Measurements from ENCODE around the gene NPC1.
A peak's percentile ranks its signal among the peaks of the same experiment; 100 is the strongest.
"Not testable (repeated sequence)": the region's sequence is repeated elsewhere in the genome, so short reads cannot be mapped to it uniquely, and the experiment has no call there.

Gene NPC1

DNA sequence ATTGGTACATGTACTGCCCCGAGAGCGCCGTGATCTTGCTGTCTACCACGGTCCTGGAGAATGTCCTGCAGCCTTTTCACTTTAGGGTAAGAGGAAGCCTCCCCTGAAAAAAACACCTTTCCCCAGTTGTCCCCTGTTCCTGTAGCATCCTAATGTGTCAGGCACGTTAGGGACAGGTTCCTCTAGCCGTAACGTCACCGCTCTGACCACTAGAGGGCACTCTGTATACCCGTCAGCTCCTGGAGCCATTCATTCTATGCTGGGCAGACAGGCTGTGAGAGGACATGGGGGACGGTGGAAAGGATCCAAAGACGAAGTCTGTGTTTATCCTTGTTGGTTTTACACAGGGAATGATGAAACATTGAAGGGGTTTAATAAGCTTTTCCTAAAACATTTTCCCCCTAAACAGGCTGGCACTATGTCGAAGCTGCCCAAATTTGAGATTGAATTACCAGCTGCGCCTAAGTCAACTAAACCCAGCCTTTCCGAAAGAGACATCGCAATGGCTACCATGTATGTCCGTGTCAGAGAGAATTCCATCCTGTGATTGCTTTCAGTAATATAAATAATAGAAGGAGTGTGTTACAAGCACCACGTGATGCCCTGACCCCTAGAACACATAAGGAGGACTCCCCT is 70.3 kb downstream of the NPC1 start:
- peak; percentile 56 to 69 for DNase-seq

DNA sequence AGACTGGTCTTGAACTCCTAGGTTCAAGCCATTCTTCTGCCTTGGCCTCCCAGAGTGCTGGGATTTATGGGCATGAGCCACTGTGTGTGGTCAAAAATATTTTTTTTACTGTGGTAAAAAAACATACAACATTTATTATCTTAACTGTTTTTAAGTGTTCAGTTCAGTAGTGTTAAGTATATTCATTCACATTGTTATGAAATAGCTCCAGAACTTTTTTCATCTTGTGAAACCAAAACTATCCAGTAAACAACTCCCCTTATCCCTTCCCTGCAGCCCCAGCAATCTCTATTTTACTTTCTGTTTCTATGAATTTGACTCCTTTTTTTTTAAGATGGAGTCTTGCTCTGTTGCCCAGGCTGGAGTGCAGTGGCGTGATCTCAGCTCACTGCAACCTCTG is 73.7 kb downstream of the NPC1 start:
- no peak for DNase-seq

DNA sequence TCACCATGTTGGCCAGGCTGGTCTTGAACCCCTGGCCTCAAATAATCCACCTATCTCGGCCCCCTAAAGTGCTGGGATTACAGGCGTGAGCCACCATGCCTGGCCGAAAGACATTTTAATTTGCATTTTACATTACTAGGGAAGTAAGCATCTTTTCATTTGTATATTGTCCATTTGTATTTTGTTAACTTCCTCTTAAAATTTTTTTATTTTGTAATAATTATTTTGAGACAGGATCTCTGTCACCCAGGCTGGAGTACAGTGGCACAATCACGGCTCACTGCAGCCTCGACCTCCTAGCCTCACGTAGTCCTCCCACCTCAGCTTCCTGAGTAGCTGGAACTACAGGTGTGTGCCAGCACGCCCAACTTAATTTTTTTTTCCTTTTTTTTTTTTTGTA is 74.1 kb downstream of the NPC1 start:
- DNase-seq = not testable (repeated sequence)

DNA sequence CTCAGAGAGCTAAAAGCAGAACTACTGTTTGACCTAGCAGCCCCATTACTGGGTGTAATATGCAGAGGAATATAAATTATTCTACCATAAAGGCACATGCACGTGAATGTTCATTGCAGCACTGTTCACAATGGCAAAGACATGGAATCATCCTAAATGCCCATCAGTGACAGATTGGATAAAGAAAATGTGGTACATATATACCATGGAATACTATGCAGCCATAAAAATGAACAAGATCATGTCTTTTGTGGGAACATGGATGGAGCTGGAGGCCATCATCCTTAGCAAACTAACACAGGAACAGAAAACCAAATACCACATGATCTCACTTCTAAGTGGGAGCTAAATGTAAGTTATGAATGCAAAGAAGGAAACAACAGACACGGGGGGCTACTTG is 75.4 kb downstream of the NPC1 start:
- not testable (repeated sequence) for DNase-seq

DNA sequence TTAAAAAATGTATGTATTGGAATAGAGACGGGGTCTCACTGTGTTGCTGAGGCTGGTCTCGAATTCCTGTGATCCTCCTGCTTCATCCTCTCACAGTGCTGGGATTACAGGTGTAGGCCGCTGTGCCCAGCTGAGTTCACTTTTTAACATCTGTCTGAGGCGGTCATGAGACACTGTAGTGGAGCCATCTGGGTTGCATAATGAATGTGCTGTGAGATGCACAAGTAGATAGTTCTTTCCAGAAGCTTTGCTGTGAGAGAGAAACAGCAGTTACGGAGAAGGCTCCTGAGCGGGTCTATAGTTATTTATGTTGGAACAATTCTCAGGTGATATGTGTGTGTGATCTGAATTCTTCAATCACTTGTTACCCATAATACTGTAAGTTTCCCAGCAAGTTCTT is 79.9 kb downstream of the NPC1 start:
- no peak for DNase-seq

DNA sequence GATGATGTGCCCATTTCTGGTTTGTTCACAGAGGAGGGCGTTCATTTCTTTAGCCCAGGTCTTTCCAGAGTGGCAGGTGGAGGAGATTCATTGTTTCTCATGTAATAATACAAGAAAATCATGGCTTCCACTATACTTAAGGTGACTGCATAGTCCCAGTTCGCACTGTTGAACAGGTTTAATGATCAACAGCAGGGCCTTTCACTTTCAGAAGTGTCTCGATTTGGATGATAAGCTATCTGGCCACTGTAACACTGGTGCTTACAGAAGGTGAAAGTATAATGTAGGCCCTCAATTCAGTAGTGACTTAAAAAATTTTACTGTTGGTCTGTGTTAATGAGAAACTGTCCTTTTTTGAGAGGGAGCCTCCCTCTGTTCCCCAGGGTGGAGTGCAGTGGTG is 81.6 kb downstream of the NPC1 start:
- no peak for DNase-seq

DNA sequence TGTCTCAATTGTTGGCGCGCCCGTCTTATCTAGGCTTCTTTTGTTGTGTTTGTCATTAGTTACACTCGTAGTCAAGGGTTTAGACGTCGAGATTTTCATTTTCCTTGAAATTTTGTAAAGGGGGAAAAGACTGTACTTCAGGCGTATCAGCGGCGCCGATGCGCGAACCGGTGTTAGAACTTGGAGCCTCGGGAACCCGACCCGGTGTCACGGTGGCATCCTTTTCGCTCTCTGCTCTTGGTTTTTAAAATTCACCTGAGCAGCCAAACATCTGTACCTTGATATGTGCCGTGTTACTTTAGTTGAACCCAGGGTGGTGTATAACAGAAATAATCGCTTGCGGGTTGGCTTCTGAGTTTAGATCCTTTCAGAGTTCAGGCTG is 82.4 kb downstream of the NPC1 start:
- DNase-seq = no peak

DNA sequence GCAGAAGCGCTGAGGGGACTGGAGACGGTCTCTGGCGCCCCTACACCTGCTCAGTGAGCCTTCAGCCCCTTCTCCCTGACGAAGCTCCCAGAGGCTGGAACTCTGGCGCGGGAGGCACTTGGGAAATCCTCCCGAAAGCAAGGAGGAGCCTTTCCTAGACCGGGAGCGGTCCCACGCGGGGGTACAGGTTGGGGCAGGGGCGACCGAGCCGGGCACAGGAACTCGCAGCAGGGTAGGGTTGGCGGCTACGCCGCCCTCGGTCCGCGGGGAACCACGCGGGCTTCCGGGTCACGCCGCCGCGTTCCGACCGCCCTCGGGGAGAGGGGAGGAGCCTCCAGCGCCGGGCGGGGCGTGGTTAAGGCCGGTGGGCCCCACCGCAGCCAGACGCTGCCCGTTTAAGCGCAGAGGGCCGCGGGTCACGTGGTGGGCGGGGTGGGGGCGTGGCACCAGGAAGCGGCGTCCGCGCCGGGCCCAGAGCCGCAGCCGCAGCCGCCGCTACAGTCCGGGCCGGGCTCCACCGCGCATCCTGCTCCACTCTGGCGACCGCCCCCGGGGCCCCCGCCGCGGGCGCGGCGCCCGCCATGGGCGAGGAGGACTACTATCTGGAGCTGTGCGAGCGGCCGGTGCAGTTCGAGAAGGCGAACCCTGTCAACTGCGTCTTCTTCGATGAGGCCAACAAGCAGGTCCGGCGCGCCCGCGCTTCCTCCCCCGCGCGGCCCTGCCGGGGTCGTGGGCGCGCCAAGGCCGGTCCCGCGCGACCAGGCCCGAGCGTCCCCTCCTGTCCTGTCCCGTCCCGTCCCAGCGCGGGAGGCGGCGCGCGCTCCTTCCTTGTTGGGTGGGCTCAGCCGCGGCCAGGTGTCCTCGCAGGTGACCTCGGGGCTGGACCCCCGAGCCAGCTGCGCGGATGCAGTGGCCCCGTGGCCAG is 83.0 kb downstream of the NPC1 start, which contains the start of gene RMC1:
RMC1 (plus strand) TSS at position 474 of the 925 bp plus-strand sequence; CDS start at position 582, 108 bp downstream.
- peak; percentile 72 to 83 for DNase-seq

DNA sequence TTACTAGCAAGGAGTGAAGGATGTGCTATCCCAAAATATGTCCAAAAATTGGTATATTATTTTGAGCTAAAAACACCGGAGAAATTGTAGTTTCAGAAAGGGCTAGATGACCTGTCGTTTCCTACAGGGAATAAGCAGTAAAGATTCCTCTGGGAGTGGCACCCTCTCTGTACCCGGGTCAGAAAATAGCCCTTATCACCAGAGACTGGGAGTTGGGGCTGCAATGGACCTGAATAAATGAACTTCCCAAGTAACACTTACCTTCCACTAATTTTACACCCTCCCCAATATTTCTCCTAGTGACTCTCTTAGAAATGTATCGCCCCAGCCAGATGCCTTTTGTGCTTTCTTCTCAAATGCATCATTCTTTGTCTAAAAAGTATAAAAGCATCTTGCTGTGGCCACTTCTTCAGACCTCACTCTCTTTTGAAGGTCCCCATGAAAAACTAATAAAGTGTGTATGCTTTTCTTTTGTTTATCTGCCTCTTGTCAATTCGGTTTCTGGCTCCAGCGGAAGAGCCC is 83.7 kb downstream of the NPC1 start:
- peak in 1 of 2 experiments; percentile 38 for DNase-seq

DNA sequence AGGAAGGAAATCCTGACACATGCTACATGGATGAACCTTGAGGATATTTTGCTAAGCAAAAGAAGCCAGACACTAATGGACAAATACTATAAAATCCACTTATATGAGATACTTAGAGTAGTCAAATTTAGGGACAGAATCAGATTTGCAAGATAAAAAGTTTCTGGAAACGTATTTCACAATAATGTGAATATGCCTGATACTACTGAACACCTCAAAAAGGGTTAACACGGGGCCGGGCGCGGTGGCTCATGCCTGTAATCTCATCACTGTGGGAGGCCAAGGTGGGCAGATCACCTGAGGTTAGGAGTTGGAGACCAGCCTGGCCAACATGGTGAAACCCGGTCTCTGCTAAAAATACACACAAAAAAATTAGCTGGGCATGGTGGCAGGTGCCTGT is 84.7 kb downstream of the NPC1 start:
- DNase-seq = no peak

DNA sequence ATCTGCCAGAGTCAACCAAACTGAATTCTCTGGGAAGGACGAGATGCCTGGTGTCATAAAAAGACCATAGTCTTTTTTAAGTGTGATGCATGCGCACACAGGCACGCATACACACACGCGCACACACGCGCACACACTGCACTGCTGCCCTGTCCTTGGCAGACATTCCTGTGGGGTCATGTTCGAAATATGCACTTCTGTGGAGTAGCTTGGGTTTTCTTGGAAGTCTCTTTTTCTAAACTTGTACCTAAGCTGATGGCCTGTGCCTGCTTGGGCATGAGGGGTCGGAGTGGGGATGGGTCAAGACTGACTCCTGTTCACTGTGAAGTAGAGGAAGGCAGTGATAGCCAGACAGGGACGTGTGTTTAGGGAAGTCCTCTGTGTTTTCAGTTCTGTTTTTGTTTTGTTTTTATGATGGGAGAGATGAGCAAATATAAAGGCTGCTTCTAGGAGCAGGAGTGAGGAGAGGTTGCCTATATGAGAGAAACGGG is 87.0 kb downstream of the NPC1 start:
- DNase-seq = no peak

DNA sequence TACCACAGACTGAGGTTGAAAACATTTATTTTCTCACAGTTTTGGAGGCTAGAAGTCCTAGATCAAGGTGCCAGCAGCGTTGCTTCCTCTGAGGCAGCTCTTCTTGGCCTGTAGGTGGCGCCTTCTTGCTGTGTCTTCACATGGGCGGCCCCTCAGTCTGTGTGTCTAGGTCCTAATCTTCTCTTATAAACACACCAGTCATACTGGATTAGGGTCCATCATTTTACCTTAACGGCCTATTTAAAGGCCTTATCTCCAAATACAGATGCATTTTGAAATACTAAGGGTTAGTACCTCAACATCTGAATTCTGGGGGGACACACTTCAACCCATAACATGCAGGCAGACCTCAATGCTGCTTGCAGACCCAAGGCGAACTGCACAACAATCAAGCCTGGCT is 87.4 kb downstream of the NPC1 start:
- DNase-seq = peak; percentile 83 to 91

DNA sequence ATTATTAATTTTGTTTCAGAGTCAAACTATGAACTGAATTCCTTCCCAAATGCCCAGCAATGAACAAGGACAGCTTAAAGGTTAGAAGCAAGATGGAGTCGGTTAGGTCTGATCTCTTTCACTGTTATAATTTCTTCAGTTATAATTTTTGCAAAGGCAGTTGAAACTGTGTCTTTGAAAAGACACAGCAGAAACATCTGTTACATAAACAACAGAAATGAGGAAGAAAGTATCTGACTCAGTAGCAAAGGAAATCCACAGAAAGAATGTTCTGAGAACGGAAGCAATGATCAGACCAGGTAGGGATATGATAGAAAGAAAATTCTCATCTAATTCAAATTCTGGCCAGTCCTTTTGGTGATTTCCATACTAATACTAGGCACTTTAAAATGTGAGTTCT is 88.2 kb downstream of the NPC1 start:
- DNase-seq = peak; percentile 40 to 51

DNA sequence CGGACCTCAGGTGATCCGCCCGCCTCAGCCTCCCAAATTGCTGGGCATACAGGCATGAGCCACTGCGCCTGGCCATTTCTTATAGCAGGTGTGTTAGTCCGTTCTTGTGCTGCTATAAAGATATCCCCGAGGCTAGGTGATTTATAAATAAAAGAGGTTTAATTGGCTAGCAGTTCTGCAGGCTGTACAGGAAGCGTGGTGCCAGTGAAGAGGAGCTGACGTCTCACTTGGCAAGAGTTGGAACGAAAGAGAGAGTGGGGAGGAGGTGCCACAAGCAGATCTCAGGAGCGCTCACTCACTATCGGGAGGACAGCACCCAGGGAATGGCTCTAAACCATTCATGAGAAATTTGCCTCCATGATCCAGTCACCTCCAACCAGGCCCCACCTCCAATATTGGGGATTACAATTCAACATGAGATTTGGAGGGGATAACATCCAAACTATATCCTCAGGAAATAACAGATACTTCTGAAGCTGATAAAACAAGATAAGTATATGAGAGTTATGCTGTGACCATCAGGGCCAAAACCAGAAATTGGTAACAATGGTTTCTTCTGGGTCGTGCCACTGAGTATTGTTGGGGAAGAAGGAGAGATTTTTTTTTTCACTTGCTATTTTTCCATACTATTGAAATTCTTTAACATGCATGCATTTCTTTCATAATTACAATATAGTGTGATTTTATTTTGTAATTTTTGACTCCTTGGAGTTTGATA is 90.4 kb downstream of the NPC1 start:
- DNase-seq = no peak

DNA sequence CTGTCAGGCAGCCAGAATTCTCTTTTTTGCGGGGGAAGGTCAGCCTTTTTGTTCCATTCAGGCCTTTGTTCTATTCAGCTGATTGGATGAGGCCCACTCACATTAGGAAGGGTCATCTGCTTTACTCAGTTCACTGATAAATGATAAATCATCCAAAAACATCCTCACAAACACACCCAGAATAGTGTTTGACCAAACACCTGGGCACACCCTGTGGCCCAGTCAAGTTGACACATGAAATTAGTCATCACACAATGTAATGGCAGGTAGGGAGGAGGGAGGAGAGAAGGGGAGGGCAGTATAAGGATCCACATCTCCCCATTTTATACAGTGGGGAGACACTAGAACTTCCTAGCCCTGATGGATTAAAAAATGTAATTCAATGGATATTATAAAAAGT is 91.3 kb downstream of the NPC1 start:
- no peak for DNase-seq

DNA sequence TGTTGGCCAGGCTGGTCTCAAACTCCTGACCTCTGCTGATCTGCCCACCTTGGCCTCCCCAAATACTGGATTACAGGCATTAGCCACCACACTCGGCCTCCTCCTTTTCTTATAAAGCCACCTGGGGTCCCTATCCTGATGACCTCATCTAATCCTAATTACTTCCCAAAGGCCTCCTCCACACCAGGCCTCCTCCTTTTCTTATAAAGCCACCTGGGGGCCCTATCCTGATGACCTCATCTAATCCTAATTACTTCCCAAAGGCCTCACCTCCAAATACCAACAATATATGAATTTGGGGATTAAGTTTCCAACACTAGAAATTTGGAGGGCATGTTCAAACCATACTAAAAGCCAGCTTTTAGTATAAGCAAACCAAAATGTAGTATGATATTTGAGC is 92.7 kb downstream of the NPC1 start:
- no peak for DNase-seq

DNA sequence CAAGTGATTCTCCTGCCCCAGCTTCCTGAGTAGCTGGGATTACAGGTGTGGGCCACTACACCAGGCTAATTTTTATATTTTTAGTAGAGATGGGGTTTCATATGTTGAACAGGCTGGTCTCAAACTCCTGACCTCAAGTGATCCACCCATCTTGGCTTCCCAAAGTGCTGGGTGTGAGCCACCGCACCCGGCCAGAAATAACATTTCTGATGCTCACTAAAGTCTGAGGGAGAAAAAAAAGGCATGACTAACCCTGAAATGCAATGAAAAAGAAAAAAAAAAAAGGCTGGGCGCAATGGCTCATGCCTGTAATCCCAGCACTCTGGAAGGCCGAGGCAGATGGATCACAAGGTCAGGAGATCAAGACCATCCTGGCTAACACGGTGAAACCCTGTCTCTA is 96.7 kb downstream of the NPC1 start:
- not testable (repeated sequence) for DNase-seq

DNA sequence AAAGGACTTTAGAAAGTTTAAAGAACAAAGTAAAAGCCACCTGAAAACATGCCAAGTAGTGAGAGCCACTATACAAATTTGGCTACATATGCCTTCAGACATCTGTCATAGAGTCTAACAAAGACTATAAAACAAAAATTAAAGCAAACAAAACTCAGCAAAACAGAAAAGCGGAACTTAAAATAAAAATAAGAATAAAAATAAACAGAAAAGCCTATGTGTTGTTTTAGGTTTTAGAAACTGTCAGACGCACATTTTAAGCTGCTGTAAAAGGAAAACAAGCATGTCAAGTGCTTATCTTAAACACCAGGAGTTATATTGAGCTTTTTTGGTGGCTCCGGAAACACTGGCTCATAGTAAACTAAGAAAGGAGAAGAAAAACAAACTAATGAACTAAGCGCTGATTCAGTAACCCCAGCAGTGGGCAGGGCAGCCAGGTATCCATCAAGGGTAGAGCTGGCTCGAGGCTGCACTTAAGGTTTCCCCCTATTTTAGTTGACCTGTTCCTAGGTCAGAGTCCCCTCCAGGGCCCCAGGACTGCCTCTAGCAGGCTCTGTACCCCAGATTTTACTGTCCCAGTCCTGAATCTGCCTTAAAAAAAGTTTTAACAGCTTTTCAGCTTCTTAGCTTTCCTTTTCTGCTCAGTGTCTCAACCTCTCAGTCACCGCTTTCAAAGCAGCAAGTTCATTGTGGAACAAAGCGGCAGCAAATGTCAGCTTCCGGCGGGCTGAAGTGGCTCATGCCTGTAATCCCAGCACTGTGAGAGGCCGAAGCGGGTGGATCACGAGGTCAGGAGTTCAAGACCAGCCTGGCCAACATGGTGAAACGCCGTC is 98.4 kb downstream of the NPC1 start:
- peak; percentile 12 to 23 for DNase-seq

DNA sequence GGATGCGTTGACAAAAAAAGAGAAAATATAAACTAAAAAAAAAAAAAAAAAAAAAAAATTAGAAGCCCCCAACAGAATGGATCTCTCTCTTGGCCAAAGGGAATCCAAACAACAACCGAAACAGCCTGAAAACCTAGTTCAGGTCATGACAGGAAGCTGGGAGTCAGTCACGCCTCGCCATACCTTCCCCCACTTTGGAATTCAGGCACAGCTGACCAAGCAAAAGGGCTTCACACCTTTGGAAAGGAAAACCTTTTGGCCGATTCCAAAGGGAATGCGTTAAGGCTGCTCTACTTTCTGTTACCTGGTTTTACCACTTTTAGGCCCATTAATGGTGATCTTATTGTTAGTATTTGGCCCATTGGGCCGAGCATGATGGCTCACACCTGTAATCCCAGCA is 100.9 kb downstream of the NPC1 start:
- DNase-seq = no peak

DNA sequence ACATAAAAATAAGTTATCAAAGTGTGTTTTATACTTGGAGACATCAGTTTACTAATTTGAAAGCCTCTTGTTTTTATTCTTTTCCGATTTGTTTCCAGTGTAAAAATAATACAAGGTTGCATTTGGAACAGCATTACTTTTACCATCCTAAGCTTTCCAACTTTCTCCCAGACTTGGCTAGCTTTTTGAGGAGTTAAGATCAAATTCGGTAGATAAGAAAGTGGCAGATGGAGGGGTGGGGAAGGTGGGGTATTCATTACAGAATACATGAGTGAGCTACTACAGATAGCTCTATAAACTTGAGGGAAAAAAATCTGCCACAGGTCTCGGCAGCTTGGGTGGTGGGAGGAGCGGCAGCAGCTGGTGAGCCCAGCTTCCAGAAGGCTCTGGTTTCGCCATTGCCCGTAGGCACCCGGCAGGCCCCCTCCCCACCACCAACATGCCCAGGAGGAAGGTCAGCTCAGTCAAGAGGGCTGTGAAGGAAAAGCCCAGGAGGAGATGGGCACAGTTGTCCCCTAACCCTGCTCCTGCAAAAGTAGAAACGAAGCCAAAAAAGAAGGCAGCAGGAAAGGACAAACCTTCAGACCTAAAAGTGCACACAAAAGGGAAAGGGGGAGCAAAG is 101.6 kb downstream of the NPC1 start:
- no peak for DNase-seq
